ENCODE measurements around the gene CFAP46.

DNA sequence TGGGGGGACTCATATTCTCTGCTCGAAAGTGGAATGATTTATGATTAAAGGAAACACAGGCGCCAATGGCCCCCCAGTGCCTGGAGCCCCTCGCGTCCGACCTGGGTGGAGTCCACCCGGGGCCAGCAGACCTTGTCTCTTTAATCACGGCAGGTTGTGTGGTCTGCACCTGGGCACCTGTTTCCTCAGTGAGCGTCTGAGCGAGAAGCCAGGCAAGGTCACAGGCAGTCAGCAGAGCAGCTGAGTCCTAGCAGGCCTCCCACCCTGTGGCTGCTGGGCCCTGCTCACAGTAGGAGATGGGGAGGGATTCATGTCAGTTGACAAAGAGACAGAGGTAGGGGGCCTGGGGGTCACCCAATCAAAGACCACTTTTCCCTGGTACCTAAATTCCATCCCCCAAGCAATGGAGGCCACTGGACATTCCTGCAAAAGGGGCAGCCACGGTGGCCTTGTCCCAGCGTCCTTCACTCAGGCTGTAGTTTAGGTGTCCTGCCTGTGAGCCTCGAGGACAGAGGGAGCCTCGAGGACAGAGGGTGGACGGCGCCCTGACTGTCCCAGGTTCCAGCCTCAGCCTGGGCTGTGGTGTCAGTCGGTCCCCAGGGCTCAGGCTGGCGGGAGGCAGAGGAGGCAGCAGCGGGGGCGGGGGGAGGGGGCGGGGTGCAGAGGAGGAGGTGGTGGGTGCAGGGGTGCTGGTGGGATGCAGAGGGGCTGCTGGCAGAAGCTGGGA is 49.5 kb upstream of the CFAP46 start:
- TF ChIP-seq JUND (IDR thresholded peaks at IDR 0.05) (no peak), ELF1 (IDR thresholded peaks at IDR 0.05) (no peak), CTCF (IDR thresholded peaks at IDR 0.05) (no peak), EZH2phosphoT487 (IDR thresholded peaks at IDR 0.05; ENCODE audit: borderline replicate concordance, low read depth) (no peak), POLR2AphosphoS5 (IDR thresholded peaks at IDR 0.05; ENCODE audit: low read depth, low read length) (no peak), REST (IDR thresholded peaks at IDR 0.05; ENCODE audit: low read depth, low read length) (no peak), TEAD4 (IDR thresholded peaks at IDR 0.05; ENCODE audit: borderline replicate concordance, insufficient read depth) (no peak), TAF1 (IDR thresholded peaks at IDR 0.05; ENCODE audit: borderline replicate concordance, low read depth, low read length) (no peak), ZBTB33 (IDR thresholded peaks at IDR 0.05; ENCODE audit: borderline replicate concordance, low read depth) (no peak)
- TF ChIP-seq, protein P1, sequence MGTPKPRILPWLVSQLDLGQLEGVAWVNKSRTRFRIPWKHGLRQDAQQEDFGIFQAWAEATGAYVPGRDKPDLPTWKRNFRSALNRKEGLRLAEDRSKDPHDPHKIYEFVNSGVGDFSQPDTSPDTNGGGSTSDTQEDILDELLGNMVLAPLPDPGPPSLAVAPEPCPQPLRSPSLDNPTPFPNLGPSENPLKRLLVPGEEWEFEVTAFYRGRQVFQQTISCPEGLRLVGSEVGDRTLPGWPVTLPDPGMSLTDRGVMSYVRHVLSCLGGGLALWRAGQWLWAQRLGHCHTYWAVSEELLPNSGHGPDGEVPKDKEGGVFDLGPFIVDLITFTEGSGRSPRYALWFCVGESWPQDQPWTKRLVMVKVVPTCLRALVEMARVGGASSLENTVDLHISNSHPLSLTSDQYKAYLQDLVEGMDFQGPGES (IDR thresholded peaks at IDR 0.05; ENCODE audit: low read depth, low read length): no peak
